ENCODE results near the gene AXL. TPM values are rescaled to one million over a fixed set of nuclear protein-coding genes. Genes with fewer than 3 reads are reported as not detected.

AXL gene
- total and polyA plus RNA-seq, 9 of the 15 experiments (the other 6 are each of a cell fraction or from before 2014, with no cell fraction given) = 0.80 to 6.6 (median 1.6) TPM

- DNase-seq (ENCODE audit: extremely low read depth in 1 of 4, low spot score in 3 of 4) (no peak), ATAC-seq (no peak), FAIRE-seq (no peak)
- no peaks in the 10 kb centered on the region for H4K20me1 ChIP-seq (replicated peaks; ENCODE audit: control insufficient read depth, insufficient read depth, low read length)
- 6% methylated on average over 14 of the region's 14 CpGs for WGBS (ENCODE audit: insufficient coverage, low coverage, missing lambda C conversion rate)
- H3K27ac ChIP-seq (ENCODE audit: extremely low read depth, low read depth, low read length) = no peak overlapping the region
- ChIA-PET CTCF (ENCODE audit: low intra/inter-chr PET ratio) (no interaction called here), POLR2A (interaction anchor here (0.5 to 1.2 kb wide), 3 partner anchors 10 to 188 kb away, joined by 3 to 4 read pairs (median 3); partner anchors contain the start of gene B9D2)
- TF ChIP-seq ZNF263 (CRISPR knock-in tag; IDR thresholded peaks at IDR 0.05; ENCODE audit: borderline replicate concordance) (no peak), BMI1 (IDR thresholded peaks at IDR 0.05; ENCODE audit: low read length) (no peak), ZNF644 (tag; IDR thresholded peaks at IDR 0.05; ENCODE audit: low read depth) (no peak), CUX1 (CRISPR knock-in tag; IDR thresholded peaks at IDR 0.05) (no peak), SIN3A (IDR thresholded peaks at IDR 0.05; ENCODE audit: borderline replicate concordance in 2 of 2, control insufficient read depth in 1 of 2, low read depth in 2 of 2, low read length in 2 of 2) (no peak), MTF1 (CRISPR knock-in tag; IDR thresholded peaks at IDR 0.05; ENCODE audit: borderline replicate concordance) (no peak), NFE2 (IDR thresholded peaks at IDR 0.05; ENCODE audit: low read depth) (no peak), TAF1 (IDR thresholded peaks at IDR 0.05; ENCODE audit: control insufficient read depth, extremely low read depth, insufficient read depth, low read length, severe bottlenecking) (no peak), ZBTB43 (CRISPR knock-in tag; IDR thresholded peaks at IDR 0.05) (no peak), ZNF830 (CRISPR knock-in tag; IDR thresholded peaks at IDR 0.05) (no peak)
- no peak overlapping the region for H3K4me3 ChIP-seq
- no peak overlapping the region for H3K4me2 ChIP-seq (ENCODE audit: insufficient read depth, low read length)
- no peaks in the 10 kb centered on the region for H3K9me1 ChIP-seq (ENCODE audit: control insufficient read depth, insufficient read depth, low read length)
- no peak overlapping the region for H3K9ac ChIP-seq (ENCODE audit: insufficient read depth in 1 of 2, low read depth in 2 of 2, low read length in 2 of 2)
- H3K79me2 ChIP-seq (ENCODE audit: control insufficient read depth, insufficient read depth, low read length) = no peaks in the 10 kb centered on the region
- no peaks in the 10 kb centered on the region; a peak in 1 of 5 replicates for H3K4me1 ChIP-seq (replicated peaks in 1 of 2; ENCODE audit: control insufficient read depth in 2 of 2, insufficient read depth in 2 of 2, low read length in 2 of 2)
- no peaks in the 10 kb centered on the region for H3K36me3 ChIP-seq (ENCODE audit: control insufficient read depth, insufficient read depth, low read length)
- no peak overlapping the region for H2AFZ ChIP-seq (ENCODE audit: low read depth, low read length)
- intact Hi-C loops (cut with micrococcal nuclease) (no loop called here), in situ Hi-C loops (cut with MboI) (no loop called here)
- no TSS peak for BruUV-seq (replicated peaks)
- peaks cover 4 to 21% of the 10 kb centered on the region in 2 experiments; a peak in 4 of 5 replicates for H3K27me3 ChIP-seq (ENCODE audit: control insufficient read depth in 2 of 2, insufficient read depth in 2 of 2, low read length in 2 of 2)
- no peaks in the 10 kb centered on the region for H3K9me3 ChIP-seq (replicated peaks; ENCODE audit: control insufficient read depth, insufficient read depth, low read depth, low read length)
Measured at GRCh38 chr19:41175801-41176777, 42.9 kb upstream of the AXL start.
